Left renal cortex interstitium (tissue), 4 donors: ENCODE results near the gene MCRIP1. TPM values are rescaled to one million over a fixed set of nuclear protein-coding genes. Genes with fewer than 3 reads are reported as not detected.
"Not testable (repeated sequence)": the region's sequence is repeated elsewhere in the genome, so short reads cannot be mapped to it uniquely, and the experiment has no call there.

Experiments
- DNase-seq, 4 donors: peaks; one replicate each; pipeline ENCODE4 v3.0.0-alpha.2; 2013; ENCODE audit warnings: low read depth in 4 of 4, low spot score in 2 of 4, missing footprints in 1 of 4
- polyA plus RNA-seq, 4 donors: library from polyadenylated mRNA; unstranded; fragments of 120-200 nt; gene quantifications; one replicate each; pipeline ENCODE4 v1.2.1, GENCODE V29; 2013; ENCODE audit not compliant: insufficient read length in 4 of 4

The MCRIP1 gene
- polyA plus RNA-seq, 4 donors, result 69.8 to 134 (median 107) TPM

DNA sequence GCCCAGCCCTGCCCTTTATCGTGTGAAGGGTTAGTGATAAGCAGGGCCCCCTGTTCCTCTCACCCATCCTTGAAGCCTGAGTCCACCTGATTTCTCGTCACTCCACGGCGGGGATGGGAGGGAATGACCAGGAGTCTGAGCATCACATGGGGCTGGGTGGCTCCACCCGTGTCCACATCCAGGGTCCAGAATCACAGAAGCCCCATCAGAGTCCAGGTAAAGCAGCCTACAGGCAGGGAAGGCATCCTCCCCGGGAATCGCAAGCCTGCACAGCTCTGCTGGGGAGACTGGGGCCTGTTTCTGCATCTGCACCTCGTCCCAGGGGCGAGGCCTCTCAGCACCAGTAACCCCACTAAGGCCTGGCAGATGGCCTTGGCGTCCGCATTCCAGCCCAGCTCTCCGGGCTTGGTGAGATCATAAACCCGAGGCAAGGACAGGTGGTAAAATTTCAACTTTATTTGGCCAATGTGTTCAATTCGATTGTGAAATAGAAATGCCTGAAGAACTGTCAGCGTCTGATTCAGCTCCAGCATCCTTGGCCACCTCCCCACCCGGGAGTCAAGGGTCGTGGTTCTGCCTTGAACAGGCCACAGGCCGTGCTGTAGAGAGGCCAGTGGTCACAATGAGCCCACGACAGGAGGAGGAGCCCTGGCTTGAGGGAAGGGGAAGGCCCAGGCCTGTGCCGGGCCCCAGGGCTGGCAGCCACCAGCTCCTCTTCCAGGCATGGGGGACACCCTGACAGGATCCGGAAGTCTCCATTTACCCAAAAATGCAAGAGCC lies 9.8 kb upstream of the MCRIP1 start:
- DNase-seq, result no peak

- DNase-seq, result no peak
Observed at GRCh38 chr17:81842378-81842724, 9.3 kb upstream of the MCRIP1 start.

DNA sequence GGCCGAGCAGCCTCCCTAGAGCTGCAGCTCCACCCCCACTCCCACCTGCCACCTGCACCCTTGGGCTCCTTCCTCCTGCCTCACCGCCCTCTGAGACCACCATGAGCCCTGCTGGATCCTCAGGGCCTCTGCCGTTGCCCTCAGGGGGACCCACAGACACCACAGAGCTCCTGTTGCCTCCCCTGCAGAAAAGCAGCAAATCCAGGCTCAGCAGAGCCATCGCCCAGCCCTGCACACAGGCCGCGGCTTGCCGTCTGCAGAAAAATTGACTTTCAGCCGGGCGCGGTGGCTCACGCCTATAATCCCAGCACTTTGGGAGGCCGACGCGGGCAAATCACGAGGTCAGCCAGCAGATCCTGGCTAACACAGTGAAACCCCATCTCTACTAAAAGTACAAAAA lies 8.8 kb upstream of the MCRIP1 start:
- no peak for DNase-seq

DNA sequence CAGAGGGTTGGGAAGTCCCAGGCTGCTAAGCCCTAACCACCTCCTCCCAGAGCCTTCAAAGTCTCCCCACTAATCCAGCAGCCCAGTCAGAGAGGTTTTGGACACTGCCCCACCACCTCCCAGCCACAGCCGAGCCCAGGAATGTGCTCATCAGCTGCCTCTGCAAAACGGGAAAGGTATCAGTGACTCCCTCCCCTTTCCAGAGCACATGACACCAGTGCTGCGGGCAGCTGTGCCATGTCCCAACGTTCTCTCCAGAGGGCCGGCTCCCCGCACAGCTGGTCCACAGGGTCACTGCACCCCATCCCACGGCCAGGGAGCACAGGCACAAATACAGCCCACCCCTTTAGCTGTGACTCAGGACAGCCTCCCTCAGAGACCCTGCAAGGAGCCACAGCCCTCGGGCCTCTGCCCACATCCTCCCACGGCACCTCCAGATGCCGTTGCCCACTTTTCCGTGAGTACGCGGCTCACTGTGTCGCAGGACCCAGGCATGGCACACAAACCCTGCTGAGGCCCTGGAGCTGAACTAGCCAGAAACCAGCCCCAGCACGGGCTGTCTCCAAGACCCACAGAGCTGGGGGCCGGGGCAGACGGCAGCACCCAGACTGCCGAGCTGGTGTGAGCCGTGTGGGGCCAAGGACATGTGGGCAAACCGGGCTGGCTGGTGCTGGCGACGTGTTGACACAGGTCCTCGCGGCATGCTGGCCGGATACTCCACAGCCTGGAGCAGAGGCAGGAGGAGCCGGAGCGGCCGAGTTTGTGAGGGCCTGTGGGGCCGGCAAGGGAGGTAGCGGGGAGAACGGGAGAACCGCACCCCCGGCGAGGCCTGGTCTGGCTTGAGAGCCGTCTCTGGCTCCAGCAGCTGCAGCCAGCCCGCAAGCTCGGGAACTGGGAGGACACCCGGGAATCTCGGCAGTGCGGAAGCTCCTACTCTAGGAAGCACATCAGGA lies 8.0 kb upstream of the MCRIP1 start:
- no peak for DNase-seq

GRCh38 chr17:81840059-81840458 lies 7.0 kb upstream of the MCRIP1 start:
- not testable (repeated sequence) for DNase-seq

- DNase-seq, result no peak
Observed at GRCh38 chr17:81839301-81839700, 6.2 kb upstream of the MCRIP1 start.

GRCh38 chr17:81838753-81839255 lies 5.7 kb upstream of the MCRIP1 start:
- DNase-seq, result no peak

- DNase-seq, result no peak
Observed at GRCh38 chr17:81837641-81838040, 4.5 kb upstream of the MCRIP1 start.

- no peak for DNase-seq
Observed at GRCh38 chr17:81834831-81835267, 1.8 kb upstream of the MCRIP1 start, which contains the start of gene PPP1R27. Gene PPP1R27, minus strand, starts transcription at chr17:81835050. Its CDS starts 97 bp downstream, at chr17:81834953.

GRCh38 chr17:81833921-81834830 lies 1.1 kb upstream of the MCRIP1 start:
- DNase-seq, result no peak

- DNase-seq, result no peak
Observed at GRCh38 chr17:81832608-81833159, 407 bp downstream of the MCRIP1 start.

DNA sequence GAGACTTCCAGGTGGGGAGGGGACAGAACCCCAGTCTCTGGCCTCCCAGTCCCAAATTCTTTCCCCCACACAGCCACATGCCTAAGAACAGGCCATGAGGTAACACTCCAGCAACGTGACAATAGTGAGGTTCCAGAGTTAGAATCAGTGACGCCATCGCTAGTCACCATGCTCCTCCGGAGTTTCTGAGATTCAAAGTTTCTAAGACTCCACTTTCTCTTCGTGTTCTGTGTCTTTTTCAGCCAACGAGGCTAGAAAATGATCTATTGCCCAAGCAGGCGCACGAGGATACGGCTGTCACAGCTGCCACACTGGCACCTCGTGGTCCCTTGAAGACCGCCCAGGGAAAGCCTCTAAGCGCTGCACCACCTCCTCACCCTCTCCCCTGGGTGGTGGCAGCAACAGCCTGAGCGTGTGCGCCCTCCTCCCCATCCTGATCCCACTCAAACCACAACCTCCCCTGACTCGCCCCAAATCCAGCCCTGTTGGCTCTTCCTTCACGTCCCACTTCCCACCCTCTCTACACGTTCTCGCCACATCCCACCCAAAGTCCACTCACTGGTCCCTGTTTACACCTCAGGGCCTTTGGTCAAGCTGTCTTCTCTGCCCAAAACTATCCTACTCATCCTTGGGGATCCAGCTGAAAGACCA lies 1.0 kb downstream of the MCRIP1 start:
- DNase-seq, result no peak

DNA sequence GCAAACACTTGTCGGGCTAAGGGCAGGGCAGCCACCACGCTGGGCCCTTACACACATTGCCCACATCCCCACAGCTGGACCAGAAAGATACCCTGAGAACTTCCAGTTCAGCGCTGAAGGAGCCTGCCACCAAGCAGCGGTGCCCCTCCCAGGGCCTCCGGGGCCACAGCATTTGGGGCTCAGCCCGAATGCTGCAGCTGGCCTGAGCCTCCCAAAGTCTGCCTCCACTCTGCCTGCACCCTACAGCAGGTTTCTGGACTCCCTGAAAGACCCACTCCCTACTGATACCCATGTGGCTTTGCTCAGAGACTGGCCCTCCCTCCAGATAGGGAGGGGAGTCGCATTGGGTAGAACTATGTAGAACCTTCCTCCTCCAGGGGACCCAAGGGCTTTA lies 1.5 kb downstream of the MCRIP1 start:
- DNase-seq, result no peak

- no peak for DNase-seq
Observed at GRCh38 chr17:81829858-81830257, 3.2 kb downstream of the MCRIP1 start.

DNA sequence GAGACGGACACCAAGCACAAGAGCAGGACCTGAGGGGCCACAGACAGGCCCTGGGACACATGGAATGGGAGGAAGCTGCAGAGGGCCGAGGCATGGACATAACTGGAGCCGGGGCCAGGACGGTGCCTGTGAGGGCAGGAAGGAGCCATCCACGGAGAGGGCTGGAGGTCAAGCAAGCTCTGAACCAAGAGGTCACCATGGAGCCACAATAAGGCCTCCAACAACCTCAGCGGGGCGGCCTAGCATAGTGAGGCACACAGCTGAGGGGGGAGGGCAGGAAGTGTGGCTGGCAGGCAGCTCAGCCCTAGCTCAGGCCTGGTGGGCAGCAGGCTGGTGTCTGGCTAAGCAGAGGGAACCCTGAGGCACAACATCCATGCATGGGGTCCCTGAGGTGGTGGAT lies 4.4 kb downstream of the MCRIP1 start:
- no peak for DNase-seq

- DNase-seq, result no peak
Observed at GRCh38 chr17:81825841-81826466, 7.1 kb downstream of the MCRIP1 start.

DNA sequence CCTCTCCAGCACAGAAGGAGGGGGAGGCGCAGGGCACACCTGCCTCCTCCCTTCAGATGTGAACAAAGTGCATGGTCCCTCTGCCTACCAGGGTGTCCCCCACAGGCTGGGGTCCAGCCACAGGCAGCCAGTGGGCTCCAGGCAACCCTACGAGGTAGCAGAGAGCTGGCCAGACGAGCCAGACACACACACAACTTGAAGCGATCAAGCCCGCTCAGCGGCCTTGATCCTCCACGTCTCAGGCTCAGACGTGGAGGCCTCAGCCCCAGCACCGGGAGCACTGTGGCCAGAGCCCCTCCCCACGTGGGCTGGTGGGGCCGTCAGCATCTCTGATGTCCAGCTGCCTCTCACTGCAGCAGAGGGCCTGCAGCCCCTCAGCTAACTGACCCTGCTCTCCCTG lies 8.5 kb downstream of the MCRIP1 start:
- no peak for DNase-seq

DNA sequence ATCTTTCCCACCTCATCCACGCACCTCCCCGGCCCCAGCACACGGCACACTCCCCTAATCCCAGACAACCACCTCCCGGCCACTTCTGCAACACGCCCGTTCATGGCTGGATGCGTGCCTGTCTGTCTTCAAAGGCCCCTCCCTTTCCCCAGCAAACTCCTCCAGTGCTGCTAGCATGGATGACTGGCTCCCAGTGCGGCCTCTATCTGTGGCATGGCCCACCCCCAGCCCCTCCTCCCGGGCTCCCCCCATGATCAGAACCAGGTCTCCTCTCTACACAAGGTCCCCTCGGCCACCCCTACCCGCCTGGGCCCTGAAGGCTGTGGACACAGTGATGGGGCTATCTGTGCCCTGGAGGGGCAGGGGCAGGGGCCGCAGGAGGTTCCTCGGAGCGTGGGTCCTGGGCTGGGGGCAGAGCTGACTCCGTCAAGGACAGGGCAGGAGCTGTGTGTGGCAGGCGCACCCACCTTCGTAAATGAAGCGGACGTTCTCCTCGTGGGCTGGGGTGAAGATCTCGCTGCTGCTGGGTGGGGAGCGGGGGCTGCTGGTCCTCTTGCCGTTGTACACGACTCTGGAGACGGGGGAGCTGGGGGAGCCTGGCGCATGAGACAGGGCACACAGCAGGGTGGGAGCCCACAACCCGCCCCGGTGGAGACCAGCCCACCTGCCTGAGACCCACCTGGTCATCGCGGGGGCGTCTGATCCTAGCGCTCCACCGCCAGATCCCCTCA lies 9.1 kb downstream of the MCRIP1 start:
- no peak for DNase-seq
